Ovary (tissue), 9 donors: ENCODE measurements around the gene RGS7. TPM values are rescaled to one million over a fixed set of nuclear protein-coding genes. Genes with fewer than 3 reads are reported as not detected.
"Not testable (repeated sequence)": the region's sequence is repeated elsewhere in the genome, so short reads cannot be mapped to it uniquely, and the experiment has no call there.

Experiments
- DNase-seq, 5 donors: peaks; one replicate each; pipeline ENCODE4 v3.0.0-alpha.2; 2019 to 2020
- H3K27ac ChIP-seq, 2 donors: fragments of 200-600 bp; one replicate each; pipeline versions ENCODE4 v1.5.1 to v1.8.0; 2019 to 2022
- H3K27me3 ChIP-seq: fragments of 200-600 bp; one replicate; pipeline ENCODE4 v1.8.0; 2022
- H3K36me3 ChIP-seq: fragments of 200-600 bp; sonication (generic); one replicate; pipeline ENCODE4 v1.5.1; 2019
- H3K4me1 ChIP-seq: one replicate; pipeline ENCODE4 v1.8.1; 2013; ENCODE audit warnings: mild to moderate bottlenecking, moderate library complexity; ENCODE audit not compliant: insufficient read depth
- H3K4me3 ChIP-seq: fragments of 200-600 bp; sonication (generic); one replicate; pipeline ENCODE4 v1.5.1; 2017
- H3K9me3 ChIP-seq, 2 donors: fragments of 200-600 bp in 1 of 2; sonication (generic) in 1 of 2; one replicate each; pipeline versions ENCODE4 v1.5.1 to v1.8.1; 2013 to 2019; ENCODE audit warnings: mild to moderate bottlenecking in 1 of 2, moderate library complexity in 1 of 2
- CTCF ChIP-seq, 3 donors: fragments of 450-650 bp in 2 of 3; fragments of 200-600 bp in 1 of 3; IDR thresholded peaks; one replicate each; pipeline versions ENCODE4 v1.5.1 to v1.8.0; 2016 to 2022; ENCODE audit warnings: antibody characterized with exemption in 3 of 3, mild to moderate bottlenecking in 1 of 3
- EP300 ChIP-seq: sonication (generic); formaldehyde crosslinking; IDR thresholded peaks from one replicate; pipeline ENCODE4 v1.6.1; 2017; ENCODE audit warnings: antibody characterized with exemption
- POLR2A ChIP-seq: fragments of 450-650 bp; IDR thresholded peaks from one replicate; pipeline ENCODE4 v1.6.1; 2017; ENCODE audit warnings: antibody characterized with exemption, mild to moderate bottlenecking, moderate library complexity
- WGBS, 3 donors: extraction: QIAGEN DNeasy Blood & Tissue Kit in 1 of 3; methylation state at CpG; one replicate each; pipeline versions ENCODE4 v1.1.5 to v1.1.7; 2013 to 2017; 5-methylcytosine and 5-hydroxymethylcytosine counted together
- intact Hi-C, 4 donors: fragments of 100-400 bp; cut with DNase I; formaldehyde crosslinking; loops; one replicate each; pipeline versions ENCODE4 v1.11.0 to v1.15.1; 2022 to 2023
- polyA plus RNA-seq, 2 donors: library from polyadenylated mRNA; stranded (reverse); fragments of 200-250 nt in 1 of 2; fragments of 350-450 nt in 1 of 2; fragmentation: Illumina TruSeq in 1 of 2; extraction: RNeasy Lipid Tissue Mini Kit (QIAGEN cat#74804) in 1 of 2; gene quantifications; one replicate each; pipeline ENCODE4 v1.2.3, GENCODE V29; 2013 to 2014
- total RNA-seq, 7 donors: library from RNA; depleted of rRNA in 2 of 7; stranded (reverse); fragments of >200 nt in 2 of 7; fragmentation: NEBNext Ultra II Directional in 3 of 7; extraction: Animal tissue kit (Norgen Biotek cat#: 25700) in 3 of 7; gene quantifications; one replicate each; pipeline versions ENCODE4 v1.1.0 to v1.2.4, GENCODE V29; 2016 to 2023
- donor health status: DM: no; HTN: no; CAD: no; lungs with moderate emphysema.
- donor health status: DM: no; HTN: no; CAD: no.
- donor health status: Bipolar disorder and iron deficiency.
- donor health status: DM: yes; HTN: yes; CAD: no.
- donor health status: DM: no; HTN: no; CAD: no.
- donor health status: DM: yes; HTN: yes; CAD: no.

Gene RGS7
- total and polyA plus RNA-seq, 9 donors, result 0.10 to 1.00 (median 0.37) TPM; not detected in 1

- Histone ChIP-seq H3K9me3 (no peaks in the 10 kb centered on the region), H3K36me3 (no peaks in the 10 kb centered on the region), H3K4me1 (no peaks in the 10 kb centered on the region), H3K4me3 (no peak overlapping the region), H3K27me3 (no peaks in the 10 kb centered on the region), H3K27ac (no peak overlapping the region)
- intact Hi-C loops, result no loop called here
- WGBS, 3 donors, result 73 to 82% (median 76%) methylated on average over 2 of the region's 2 CpGs
- no peak for TF ChIP-seq CTCF (IDR thresholded peaks at IDR 0.05)
- no peak for TF ChIP-seq POLR2A
- no peak for TF ChIP-seq EP300
- no peak for DNase-seq
These were observed 57.7 kb downstream of the RGS7 start for GRCh38 chr1:241299347-241299746.

- DNase-seq, result no peak
- Histone ChIP-seq H3K4me3 (no peak overlapping the region), H3K36me3 (no peaks in the 10 kb centered on the region), H3K4me1 (no peaks in the 10 kb centered on the region), H3K9me3 (no peaks in the 10 kb centered on the region), H3K27ac (no peak overlapping the region), H3K27me3 (no peaks in the 10 kb centered on the region)
- 88 to 92% (median 90%) methylated on average over 4 of the region's 4 CpGs for WGBS, 3 donors
- TF ChIP-seq EP300, result no peak
- no peak for TF ChIP-seq POLR2A
- TF ChIP-seq CTCF (IDR thresholded peaks at IDR 0.05), result no peak
- intact Hi-C loops, result no loop called here
These were observed 64.0 kb downstream of the RGS7 start for GRCh38 chr1:241292973-241293372.

GRCh38 chr1:241291548-241291947, 65.5 kb downstream of the RGS7 start:
- H3K27ac ChIP-seq, DNase-seq, H3K27me3 ChIP-seq, H3K4me3 ChIP-seq, H3K9me3 ChIP-seq, H3K36me3 ChIP-seq, H3K4me1 ChIP-seq, intact Hi-C loops: not testable (repeated sequence)
- WGBS, 3 donors, result 85 to 93% (median 90%) methylated on average over 8 of the region's 8 CpGs

- DNase-seq, result no peak
- Histone ChIP-seq H3K27me3 (no peaks in the 10 kb centered on the region), H3K4me3 (no peak overlapping the region), H3K27ac (no peak overlapping the region), H3K4me1 (no peaks in the 10 kb centered on the region), H3K9me3 (no peaks in the 10 kb centered on the region), H3K36me3 (no peaks in the 10 kb centered on the region)
- 86 to 89% (median 88%) methylated on average over 1 of the region's 1 CpG for WGBS, 3 donors
- TF ChIP-seq POLR2A, result no peak
- TF ChIP-seq CTCF (IDR thresholded peaks at IDR 0.05), result no peak
- no peak for TF ChIP-seq EP300
- intact Hi-C loops, result loop anchor here in 1 of 4 donors (5.0 kb wide), 1 partner anchor 71 kb away; the partner anchor contains the start of gene RGS7
These were observed 70.5 kb downstream of the RGS7 start for GRCh38 chr1:241286486-241286885.

- Histone ChIP-seq H3K4me1 (no peaks in the 10 kb centered on the region), H3K4me3 (no peak overlapping the region), H3K36me3 (no peaks in the 10 kb centered on the region), H3K27me3 (no peaks in the 10 kb centered on the region), H3K27ac (no peak overlapping the region), H3K9me3 (no peaks in the 10 kb centered on the region)
- WGBS, 3 donors, result 72 to 77% (median 74%) methylated on average over 3 of the region's 3 CpGs
- TF ChIP-seq EP300 (no peak), POLR2A (no peak), CTCF (IDR thresholded peaks at IDR 0.05) (no peak)
- no peak for DNase-seq
- intact Hi-C loops, result no loop called here
These were observed 80.6 kb downstream of the RGS7 start for GRCh38 chr1:241276391-241276790.
